WI38 (cell line): Measurements from ENCODE around the gene ZNF219.

ENCODE experiments used
- H3K4me3 ChIP-seq: 2 replicates; pipeline ENCODE4 v1.5.1; 2011; ENCODE audit warnings: low read depth, mild to moderate bottlenecking, control low read depth, low read length
- CTCF ChIP-seq: IDR thresholded peaks from 2 replicates; pipeline ENCODE4 v1.5.1; 2012; ENCODE audit warnings: low read depth, mild to moderate bottlenecking, control low read depth, low read length

Gene ZNF219

GRCh38 chr14:21057803-21058675, 40.4 kb downstream of the ZNF219 start, which contains the start of gene RNASE8:
RNASE8 (plus strand) TSS chr14:21057822; CDS start chr14:21057893, 71 bp downstream.
- peak; percentile 7; the same call in 1 of the 2 replicates for TF ChIP-seq CTCF
- no peak within 1 kb of the TSS for H3K4me3 ChIP-seq

- no peak overlapping the region for H3K4me3 ChIP-seq
- TF ChIP-seq CTCF: no peak
Measured at GRCh38 chr14:21056520-21057163, 41.8 kb downstream of the ZNF219 start.

GRCh38 chr14:21055432-21056117, 42.9 kb downstream of the ZNF219 start:
- H3K4me3 ChIP-seq: no peak overlapping the region
- TF ChIP-seq CTCF: no peak

GRCh38 chr14:21054768-21055145, 43.7 kb downstream of the ZNF219 start:
- no peak overlapping the region for H3K4me3 ChIP-seq
- no peak for TF ChIP-seq CTCF

- no peak for TF ChIP-seq CTCF
- no peak overlapping the region for H3K4me3 ChIP-seq
Measured at GRCh38 chr14:21054123-21054767, 44.2 kb downstream of the ZNF219 start.

- H3K4me3 ChIP-seq: no peak overlapping the region
- TF ChIP-seq CTCF: no peak
Measured at GRCh38 chr14:21053184-21054122, 45.0 kb downstream of the ZNF219 start.
